8988T (cell line): ENCODE data around the gene TBC1D22B.
"Not testable (repeated sequence)": the region's sequence is repeated elsewhere in the genome, so short reads cannot be mapped to it uniquely, and the experiment has no call there.

ENCODE experiments used
- DNase-seq: peaks from one replicate; pipeline ENCODE4 v3.0.0; 2011

TBC1D22B gene

DNA sequence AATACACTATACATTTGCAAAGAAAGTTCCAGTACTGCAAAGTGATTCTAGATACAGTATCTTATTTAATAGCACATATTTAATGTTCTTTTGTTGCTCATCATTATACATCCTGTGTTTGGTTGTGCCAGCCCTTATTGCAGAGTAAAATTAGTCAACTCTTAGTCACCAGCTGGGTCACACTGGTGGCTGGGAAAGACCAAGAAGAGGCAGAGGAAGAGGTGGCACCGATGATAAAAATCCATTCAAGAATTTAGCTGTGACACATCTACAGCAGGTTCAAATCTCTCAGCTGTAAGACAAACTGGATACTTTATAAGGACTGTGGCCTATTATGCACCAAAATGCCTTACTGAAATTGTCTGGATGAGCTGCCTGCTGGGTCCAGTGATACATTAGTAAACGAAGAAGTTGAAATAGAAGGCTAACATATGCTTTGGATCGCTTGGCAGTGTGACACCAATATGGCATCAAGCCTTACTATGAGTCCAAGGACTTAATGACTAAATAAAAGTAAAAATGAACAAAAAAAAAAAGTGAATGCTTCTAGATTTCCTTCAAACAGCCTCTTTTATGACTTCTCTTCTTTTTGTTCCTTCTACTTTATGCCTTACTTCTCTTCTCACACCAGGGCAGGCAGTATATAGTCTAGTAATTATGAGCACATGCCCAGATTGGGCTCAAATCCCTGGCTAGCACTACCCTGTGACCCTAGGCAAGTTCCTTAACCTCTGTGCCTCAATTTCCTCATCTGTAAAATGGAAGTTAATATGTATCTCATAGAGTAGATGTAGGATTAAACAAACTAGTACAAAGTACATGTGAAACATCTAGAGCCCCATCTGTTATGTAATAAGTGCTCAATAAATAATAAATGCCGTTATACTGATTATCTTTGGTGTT, 66.8 kb downstream of the TBC1D22B start:
- peak; percentile 51 for DNase-seq

GRCh38 chr6:37330345-37330744, 72.8 kb downstream of the TBC1D22B start:
- DNase-seq, result not testable (repeated sequence)

DNA sequence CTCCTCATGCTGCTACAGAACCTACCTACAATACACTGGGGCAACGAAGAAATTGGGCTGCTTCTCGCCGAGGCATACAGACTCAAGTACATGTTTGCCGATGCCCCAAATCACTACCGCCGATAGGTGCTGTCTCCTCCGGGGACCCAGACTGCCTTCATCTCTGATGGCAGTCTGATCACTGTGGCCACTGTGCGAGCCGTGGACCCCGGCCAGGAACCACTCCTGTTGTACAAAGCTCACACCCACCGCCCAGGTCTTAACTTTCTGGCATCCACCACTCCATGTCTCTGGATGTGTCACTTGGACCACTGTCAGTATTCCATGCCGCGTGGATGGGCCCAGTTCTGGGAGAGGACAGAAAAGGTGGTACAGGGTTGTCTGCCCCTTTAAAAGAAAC, 73.5 kb downstream of the TBC1D22B start:
- no peak for DNase-seq

- no peak for DNase-seq
Observed at GRCh38 chr6:37332894-37333293, 75.3 kb downstream of the TBC1D22B start.

GRCh38 chr6:37334047-37334446, 76.5 kb downstream of the TBC1D22B start:
- DNase-seq, result no peak

GRCh38 chr6:37338317-37338716, 80.7 kb downstream of the TBC1D22B start:
- DNase-seq, result not testable (repeated sequence)

- no peak for DNase-seq
Observed at GRCh38 chr6:37338745-37339255, 81.2 kb downstream of the TBC1D22B start.

DNA sequence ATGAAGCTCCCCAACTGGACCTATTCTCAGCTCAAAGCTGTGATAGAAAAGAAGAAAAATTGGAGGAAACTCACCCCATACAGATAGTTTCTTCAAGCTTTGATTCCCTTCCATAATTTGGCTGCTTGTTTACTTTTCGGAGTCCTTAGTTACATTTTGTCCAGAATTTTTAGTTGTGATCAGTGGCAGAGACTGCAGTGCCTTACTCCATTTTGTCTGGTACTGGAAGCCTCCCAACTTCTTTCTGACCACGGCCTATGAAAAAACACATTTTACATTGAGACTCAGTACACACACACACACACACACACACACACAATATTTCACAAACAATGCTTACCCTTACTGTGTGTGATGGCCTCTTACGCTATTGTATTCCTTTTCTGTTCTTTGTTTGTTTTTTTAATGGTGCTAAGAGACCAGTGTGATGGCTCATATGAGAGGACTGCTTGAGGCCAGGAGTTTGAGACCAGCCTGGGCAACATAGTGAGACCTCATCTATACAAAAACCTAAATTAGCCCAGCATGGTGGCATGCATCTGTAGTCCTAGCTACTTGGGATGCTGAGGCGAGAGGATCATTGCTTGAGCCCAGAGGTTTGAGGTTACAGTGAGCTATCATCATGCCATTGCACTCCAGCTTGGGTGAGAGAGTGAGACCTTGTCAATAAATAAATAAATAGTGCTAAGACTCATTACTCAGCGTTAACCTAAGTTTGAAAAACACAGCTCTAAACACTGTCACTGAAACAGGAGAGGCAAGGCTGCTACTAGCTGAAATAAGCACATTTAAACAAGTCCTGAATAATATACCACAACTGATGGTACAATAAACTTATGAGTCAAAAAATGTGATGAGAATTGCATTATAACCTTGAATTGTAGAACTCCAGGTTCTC, 82.4 kb downstream of the TBC1D22B start:
- no peak for DNase-seq

DNA sequence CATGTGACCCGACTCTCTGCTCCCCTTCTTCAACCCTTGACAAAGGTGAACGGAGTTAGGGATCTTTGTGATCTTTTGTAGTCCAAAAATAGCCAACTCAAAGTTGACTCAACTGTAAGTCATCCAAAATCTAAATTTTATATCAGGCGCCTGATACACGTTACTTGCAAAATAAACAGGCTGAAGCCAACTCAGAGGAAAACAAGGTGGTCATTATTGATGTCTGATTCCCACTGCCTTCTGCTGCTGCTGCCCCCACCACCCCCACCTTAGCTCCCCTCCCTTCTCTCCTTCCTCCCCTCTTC, 83.0 kb downstream of the TBC1D22B start:
- no peak for DNase-seq

DNA sequence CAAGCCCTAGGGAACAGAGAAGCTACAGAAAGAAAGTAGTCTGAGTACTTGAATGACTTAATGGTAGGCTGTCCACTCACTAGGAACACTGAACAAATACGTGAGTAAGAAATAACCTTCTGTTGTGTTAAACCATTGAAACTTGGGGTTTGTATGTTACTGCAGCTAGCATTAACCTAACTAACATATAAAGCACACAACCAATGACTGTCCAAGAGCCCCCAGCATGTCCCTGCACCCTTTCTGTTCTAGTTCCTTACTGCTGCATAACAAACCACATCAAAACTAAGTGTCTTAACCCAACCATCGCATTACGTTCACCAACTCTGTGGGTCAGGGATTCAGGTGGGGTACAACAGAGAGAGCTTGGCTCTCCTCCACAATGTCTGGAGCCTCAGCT, 85.7 kb downstream of the TBC1D22B start:
- DNase-seq, result no peak

- no peak for DNase-seq
Observed at GRCh38 chr6:37344308-37344707, 86.7 kb downstream of the TBC1D22B start.

- DNase-seq, result not testable (repeated sequence)
Observed at GRCh38 chr6:37345804-37346203, 88.2 kb downstream of the TBC1D22B start.

GRCh38 chr6:37347177-37347576, 89.6 kb downstream of the TBC1D22B start:
- DNase-seq, result no peak

DNA sequence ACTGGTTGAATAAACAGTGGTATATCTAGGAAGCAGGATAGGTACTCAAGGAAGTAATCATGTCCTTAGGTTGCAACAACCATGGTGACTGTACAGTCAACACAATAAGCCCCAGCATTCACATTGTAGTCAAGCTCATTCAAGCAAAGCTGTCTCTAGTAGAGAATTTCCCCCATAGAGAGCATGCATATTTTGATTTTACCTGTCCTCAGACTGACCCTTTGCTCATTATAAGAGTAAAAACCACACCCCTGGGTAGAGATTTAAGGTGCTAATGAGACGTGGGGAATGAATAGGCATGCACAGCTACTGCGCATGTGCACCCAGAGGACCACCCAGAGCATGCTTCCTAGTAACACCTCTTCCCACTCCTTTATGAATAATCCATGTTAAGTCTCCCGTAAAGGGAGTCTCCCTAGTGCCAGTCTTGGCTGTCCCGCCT, 90.1 kb downstream of the TBC1D22B start:
- DNase-seq, result no peak

GRCh38 chr6:37351027-37351426, 93.5 kb downstream of the TBC1D22B start:
- no peak for DNase-seq

DNA sequence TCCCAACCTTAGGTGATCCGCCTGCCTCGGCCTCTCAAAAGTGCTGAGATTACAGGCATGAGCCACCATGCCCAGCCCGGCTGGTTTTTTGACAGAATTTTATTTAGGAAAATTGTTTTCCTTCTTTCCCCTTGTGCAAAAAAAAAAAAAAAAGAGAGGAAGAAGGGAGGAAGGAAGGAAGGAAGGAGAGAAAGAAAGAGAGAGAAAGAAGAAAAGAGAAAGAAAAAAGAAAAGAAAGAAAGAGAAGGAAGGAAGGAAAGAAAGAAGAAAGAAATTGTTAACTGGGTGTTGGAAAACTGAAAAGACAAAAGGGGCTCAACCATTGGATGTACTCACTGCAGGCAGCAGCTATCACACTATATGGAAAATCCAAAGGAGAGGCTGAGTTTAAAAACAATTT, 94.8 kb downstream of the TBC1D22B start:
- DNase-seq, result no peak

- DNase-seq, result peak; percentile 92
Observed at GRCh38 chr6:37353761-37354525, 96.4 kb downstream of the TBC1D22B start, which contains the start of gene RNF8. Gene RNF8 (plus strand): TSS chr6:37353983. CDS start chr6:37354165, 182 bp downstream.

- DNase-seq, result peak; percentile 39
Observed at GRCh38 chr6:37354526-37355384, 97.2 kb downstream of the TBC1D22B start.

DNA sequence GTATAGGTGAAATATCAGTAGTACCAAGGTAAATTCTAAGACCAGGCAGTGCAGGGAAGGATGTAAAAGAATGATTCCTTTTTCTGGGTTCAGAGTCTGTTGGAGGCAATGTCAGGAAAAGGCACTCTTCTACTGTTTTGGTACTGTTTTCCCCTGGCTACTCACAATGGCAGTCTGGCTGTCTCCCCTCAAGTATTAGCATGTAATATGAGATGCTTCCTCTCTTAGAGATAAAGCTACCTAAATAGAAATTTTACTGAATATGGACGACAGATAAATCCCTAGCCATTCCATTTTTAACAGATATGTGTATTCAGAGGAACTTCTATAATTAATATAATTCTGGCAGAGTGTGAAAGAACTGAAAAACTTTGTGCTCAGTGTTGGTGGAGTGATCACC, 99.7 kb downstream of the TBC1D22B start:
- no peak for DNase-seq

GRCh38 chr6:37357860-37358259, 100.3 kb downstream of the TBC1D22B start:
- DNase-seq, result no peak

DNA sequence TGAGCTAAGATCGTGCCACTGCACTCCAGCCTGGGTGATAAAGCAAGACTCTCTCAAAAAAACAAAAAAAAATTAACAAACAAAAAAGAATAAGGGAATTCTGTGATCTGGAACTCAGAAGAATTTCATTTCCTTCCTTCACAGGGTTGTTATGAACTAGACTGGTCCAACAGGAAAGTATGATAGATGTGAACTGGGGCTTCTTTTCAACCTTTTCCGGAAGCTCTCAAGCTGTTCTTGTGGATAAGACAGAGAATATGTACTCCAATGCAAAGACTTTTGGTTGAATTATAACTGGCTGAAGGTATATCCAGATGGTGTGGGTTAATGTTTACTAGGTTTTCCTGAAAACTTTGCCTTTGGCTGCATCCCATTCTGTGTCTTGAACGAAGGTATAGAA, 101.5 kb downstream of the TBC1D22B start:
- DNase-seq, result no peak
